ENCODE data around the gene ATP6V0A1.

DNA sequence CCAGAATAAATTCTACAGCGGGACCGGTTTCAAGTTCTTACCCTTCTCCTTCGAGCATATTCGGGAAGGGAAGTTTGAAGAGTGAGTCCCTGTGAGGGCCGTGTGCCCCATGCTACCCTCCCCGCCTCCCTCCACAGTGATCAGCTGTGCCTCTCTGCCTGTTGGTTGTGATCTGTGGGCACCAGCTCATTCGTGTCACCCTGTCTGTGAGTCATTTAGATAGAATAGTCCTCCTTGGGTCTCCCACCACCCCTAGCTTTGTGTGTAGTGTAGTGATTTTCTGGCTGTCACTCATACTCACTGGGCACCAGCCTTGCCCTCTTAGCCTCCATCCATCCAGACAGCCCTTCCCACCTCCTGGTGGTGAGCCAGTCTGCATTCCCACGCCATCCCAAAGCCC is 62.4 kb downstream of the ATP6V0A1 start:
- no peak for TF ChIP-seq EZH2 (IDR thresholded peaks at IDR 0.05; ENCODE audit: borderline replicate concordance, insufficient read depth, low read length, poor library complexity, severe bottlenecking)
- no peak for TF ChIP-seq TAF1 (IDR thresholded peaks at IDR 0.05; ENCODE audit: low read depth)
- TF ChIP-seq, protein P1, sequence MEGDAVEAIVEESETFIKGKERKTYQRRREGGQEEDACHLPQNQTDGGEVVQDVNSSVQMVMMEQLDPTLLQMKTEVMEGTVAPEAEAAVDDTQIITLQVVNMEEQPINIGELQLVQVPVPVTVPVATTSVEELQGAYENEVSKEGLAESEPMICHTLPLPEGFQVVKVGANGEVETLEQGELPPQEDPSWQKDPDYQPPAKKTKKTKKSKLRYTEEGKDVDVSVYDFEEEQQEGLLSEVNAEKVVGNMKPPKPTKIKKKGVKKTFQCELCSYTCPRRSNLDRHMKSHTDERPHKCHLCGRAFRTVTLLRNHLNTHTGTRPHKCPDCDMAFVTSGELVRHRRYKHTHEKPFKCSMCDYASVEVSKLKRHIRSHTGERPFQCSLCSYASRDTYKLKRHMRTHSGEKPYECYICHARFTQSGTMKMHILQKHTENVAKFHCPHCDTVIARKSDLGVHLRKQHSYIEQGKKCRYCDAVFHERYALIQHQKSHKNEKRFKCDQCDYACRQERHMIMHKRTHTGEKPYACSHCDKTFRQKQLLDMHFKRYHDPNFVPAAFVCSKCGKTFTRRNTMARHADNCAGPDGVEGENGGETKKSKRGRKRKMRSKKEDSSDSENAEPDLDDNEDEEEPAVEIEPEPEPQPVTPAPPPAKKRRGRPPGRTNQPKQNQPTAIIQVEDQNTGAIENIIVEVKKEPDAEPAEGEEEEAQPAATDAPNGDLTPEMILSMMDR (IDR thresholded peaks at IDR 0.05; ENCODE audit: poor library complexity, severe bottlenecking) = no peak
- TF ChIP-seq MXI1 (conservative IDR thresholded peaks at IDR 0.05; ENCODE audit: poor library complexity, severe bottlenecking) = no peak

Data from neural cell (in vitro differentiated cells).